K562 (cell line): ENCODE results near the gene ZFR2.

Experiments used
- CREB1 ChIP-seq, 2 experiments: sonication (generic) in 1 of 2; formaldehyde crosslinking in 1 of 2; IDR thresholded peaks; 2 replicates each; pipeline versions ENCODE4 v1.6.1 to v1.8.0; 2012 to 2022; ENCODE audit warnings: inconsistent platforms in 1 of 2, mild to moderate bottlenecking in 1 of 2, missing genetic modification reagents in 1 of 2, moderate library complexity in 1 of 2
- EGR1 ChIP-seq: fragments of 450-650 bp; conservative IDR thresholded peaks from 2 replicates; pipeline ENCODE4 v1.6.1; 2017; ENCODE audit warnings: mild to moderate bottlenecking
- POLR2A ChIP-seq: fragments of 450-650 bp; conservative IDR thresholded peaks from 2 replicates; pipeline ENCODE4 v1.6.1; 2016
- SPI1 ChIP-seq: IDR thresholded peaks from 2 replicates; pipeline ENCODE4 v1.6.1; 2011; ENCODE audit warnings: low read depth, low read length, control low read depth, borderline replicate concordance
- U2AF2 ChIP-seq: fragments of 200-400 bp; formaldehyde crosslinking; optimal IDR thresholded peaks from 2 replicates; pipeline ENCODE3; 2017; ENCODE audit warnings: low read depth, mild to moderate bottlenecking, low read length
- YY1 ChIP-seq, 3 experiments: IDR thresholded peaks; 2 replicates each; pipeline ENCODE4 v1.6.1; 2011; ENCODE audit warnings: low read length in 2 of 3, mild to moderate bottlenecking in 2 of 3, moderate library complexity in 2 of 3, borderline replicate concordance in 1 of 3, control low read depth in 1 of 3, low read depth in 1 of 3; ENCODE audit not compliant: insufficient read depth in 3 of 3, insufficient replicate concordance in 2 of 3, control insufficient read depth in 1 of 3, insufficient read length in 1 of 3; ENCODE audit errors: extremely low read depth in 1 of 3
- ZNF384 ChIP-seq: IDR thresholded peaks from 2 replicates; pipeline ENCODE4 v1.6.1; 2012; ENCODE audit warnings: low read depth, low read length, improper control_type of control experiment

- TF ChIP-seq POLR2A: no peak
- no peak for TF ChIP-seq U2AF2
- TF ChIP-seq SPI1: no peak
- no peak for TF ChIP-seq CREB1 (IDR thresholded peaks at IDR 0.05)
- no peak for TF ChIP-seq CREB1 (CRISPR knock-in tag; IDR thresholded peaks at IDR 0.05)
- no peak for TF ChIP-seq EGR1
- no peak for TF ChIP-seq ZNF384
- TF ChIP-seq YY1 (IDR thresholded peaks at IDR 0.05; ENCODE audit: borderline replicate concordance in 1 of 3, control insufficient read depth in 1 of 3, extremely low read depth in 1 of 3, insufficient read depth in 3 of 3, insufficient read length in 1 of 3, insufficient replicate concordance in 2 of 3, low read depth in 1 of 3, low read length in 2 of 3): no peak
Observed at GRCh38 chr19:3879656-3880055, 10.8 kb upstream of the ZFR2 start.
